Nephron progenitor cell (in vitro differentiated cells): ENCODE data around the gene KRTAP9-1.
"Not testable (repeated sequence)": the region's sequence is repeated elsewhere in the genome, so short reads cannot be mapped to it uniquely, and the experiment has no call there.

Experiments used
- DNase-seq: peaks from one replicate; pipeline ENCODE4 v3.0.0; 2021
- H3K27ac Mint-ChIP-seq: 2 replicates; pipeline ENCODE4 v1.8.0; 2021; ENCODE audit warnings: mild to moderate bottlenecking, moderate library complexity, mixed read lengths
- H3K27me3 Mint-ChIP-seq: 2 replicates; pipeline ENCODE4 v1.8.0; 2021; ENCODE audit warnings: mild to moderate bottlenecking, low read depth, mixed read lengths; ENCODE audit not compliant: poor library complexity
- H3K36me3 Mint-ChIP-seq: 2 replicates; pipeline ENCODE4 v1.8.0; 2021; ENCODE audit warnings: low read depth, mixed read lengths
- H3K4me1 Mint-ChIP-seq: 2 replicates; pipeline ENCODE4 v1.8.0; 2021; ENCODE audit warnings: mixed read lengths
- H3K4me3 Mint-ChIP-seq: 2 replicates; pipeline ENCODE4 v1.8.0; 2021; ENCODE audit warnings: mild to moderate bottlenecking, moderate library complexity, mixed read lengths
- H3K9me3 Mint-ChIP-seq: 2 replicates; pipeline ENCODE4 v1.8.0; 2021; ENCODE audit warnings: mild to moderate bottlenecking, moderate library complexity, mixed read lengths
- CTCF ChIP-seq: fragments of 200-600 bp; sonication (generic); IDR thresholded peaks from 2 replicates; pipeline ENCODE4 v1.5.0; 2021; ENCODE audit warnings: antibody characterized with exemption

The KRTAP9-1 gene

GRCh38 chr17:41149652-41149985 is 40.1 kb upstream of the KRTAP9-1 start, which contains the start of gene KRTAP4-5:
Gene KRTAP4-5, minus strand, starts transcription at chr17:41149825. Its CDS starts 58 bp downstream, at chr17:41149767.
- Mint-ChIP-seq H3K36me3 (no peaks in the 10 kb centered on the region), H3K27me3 (peaks cover 4% of the 10 kb centered on the region), H3K4me3 (no peak within 1 kb of the TSS), H3K27ac (no peak within 1 kb of the TSS), H3K4me1 (no peaks in the 10 kb centered on the region), H3K9me3 (peaks cover 5% of the 10 kb centered on the region)
- no peak for DNase-seq
- TF ChIP-seq CTCF, result no peak

GRCh38 chr17:41150026-41150425 is 39.7 kb upstream of the KRTAP9-1 start:
- no peak for TF ChIP-seq CTCF
- peaks cover 4% of the 10 kb centered on the region for H3K27me3 Mint-ChIP-seq
- no peak overlapping the region for H3K4me3 Mint-ChIP-seq
- peaks cover 2% of the 10 kb centered on the region for H3K9me3 Mint-ChIP-seq
- H3K27ac Mint-ChIP-seq, result no peak overlapping the region
- DNase-seq, result no peak
- H3K36me3 Mint-ChIP-seq, result no peaks in the 10 kb centered on the region
- no peaks in the 10 kb centered on the region for H3K4me1 Mint-ChIP-seq

- DNase-seq, result no peak
- no peaks in the 10 kb centered on the region for H3K9me3 Mint-ChIP-seq
These were observed 38.2 kb upstream of the KRTAP9-1 start for GRCh38 chr17:41151525-41151924.

GRCh38 chr17:41153856-41154255 is 35.8 kb upstream of the KRTAP9-1 start:
- no peak overlapping the region for H3K27ac Mint-ChIP-seq
- H3K4me3 Mint-ChIP-seq, result no peak overlapping the region
- H3K36me3 Mint-ChIP-seq, result no peaks in the 10 kb centered on the region
- H3K4me1 Mint-ChIP-seq, result no peaks in the 10 kb centered on the region
- TF ChIP-seq CTCF, result no peak
- H3K27me3 Mint-ChIP-seq, result peaks cover 12% of the 10 kb centered on the region
- H3K9me3 Mint-ChIP-seq, result no peaks in the 10 kb centered on the region
- DNase-seq, result no peak

More at GRCh38 chr17:41151525-41151924, 38.2 kb upstream of the KRTAP9-1 start:
- Mint-ChIP-seq H3K36me3 (no peaks in the 10 kb centered on the region), H3K4me3 (no peak overlapping the region), H3K27ac (no peak overlapping the region), H3K27me3 (peaks cover 7% of the 10 kb centered on the region), H3K4me1 (no peaks in the 10 kb centered on the region)
- TF ChIP-seq CTCF, result no peak

DNA sequence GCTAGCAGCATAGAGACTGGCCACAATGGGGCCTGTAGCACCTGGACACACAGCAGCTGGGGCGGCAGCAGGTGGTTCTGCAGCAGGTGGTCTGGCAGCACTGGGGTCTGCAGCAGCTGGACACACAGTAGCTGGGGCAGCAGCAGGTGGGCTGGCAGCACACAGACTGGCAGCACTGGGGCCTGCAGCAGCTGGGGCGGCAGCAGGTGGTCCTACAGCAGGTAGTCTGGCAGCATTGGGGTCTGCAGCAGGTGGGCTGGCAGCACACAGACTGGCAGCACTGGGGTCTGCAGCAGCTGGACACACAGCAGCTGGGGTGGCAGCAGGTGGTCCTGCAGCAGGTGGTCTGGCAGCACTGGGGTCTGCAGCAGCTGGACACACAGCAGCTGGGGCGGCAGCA is 29.5 kb upstream of the KRTAP9-1 start:
- not testable (repeated sequence) for H3K9me3 Mint-ChIP-seq, H3K27me3 Mint-ChIP-seq, H3K36me3 Mint-ChIP-seq, H3K4me1 Mint-ChIP-seq, DNase-seq, H3K4me3 Mint-ChIP-seq, H3K27ac Mint-ChIP-seq

- H3K9me3 Mint-ChIP-seq, result no peaks in the 10 kb centered on the region
- H3K4me3 Mint-ChIP-seq, result no peak within 1 kb of the TSS
- H3K36me3 Mint-ChIP-seq, result no peaks in the 10 kb centered on the region
- DNase-seq, result no peak
- no peak within 1 kb of the TSS for H3K27ac Mint-ChIP-seq
- peaks cover 8% of the 10 kb centered on the region for H3K27me3 Mint-ChIP-seq
- H3K4me1 Mint-ChIP-seq, result no peaks in the 10 kb centered on the region
- no peak for TF ChIP-seq CTCF
These were observed 29.0 kb upstream of the KRTAP9-1 start, which contains the start of gene KRTAP4-4 for GRCh38 chr17:41160648-41161047. Gene KRTAP4-4, minus strand, starts transcription at chr17:41160748. Its CDS starts 57 bp downstream, at chr17:41160691.
